ENCODE measurements around the gene NRP2.

Gene NRP2

GRCh38 chr2:205717175-205717846, 35.0 kb downstream of the NRP2 start:
- peaks cover 6% of the 10 kb centered on the region for H3K4me1 ChIP-seq (ENCODE audit: control insufficient read depth, insufficient read depth, low read length)
- H3K27me3 ChIP-seq (ENCODE audit: control insufficient read depth, insufficient read depth, low read length): no peaks in the 10 kb centered on the region

GRCh38 chr2:205717999-205718398, 35.7 kb downstream of the NRP2 start:
- no peaks in the 10 kb centered on the region for H3K9me3 ChIP-seq (ENCODE audit: control insufficient read depth, low read length)
- H3K9ac ChIP-seq (ENCODE audit: low read length): no peak overlapping the region
- H3K4me1 ChIP-seq (ENCODE audit: control insufficient read depth, insufficient read depth, low read length): peaks cover 6% of the 10 kb centered on the region
- no peak overlapping the region for H3K4me3 ChIP-seq (ENCODE audit: low read length)
- no peaks in the 10 kb centered on the region for H3K27me3 ChIP-seq (ENCODE audit: control insufficient read depth, insufficient read depth, low read length)
- no peaks in the 10 kb centered on the region for H3K36me3 ChIP-seq (ENCODE audit: control insufficient read depth, insufficient read depth, low read length)

More at GRCh38 chr2:205717175-205717846, 35.0 kb downstream of the NRP2 start:
- Histone ChIP-seq H3K36me3 (ENCODE audit: control insufficient read depth, insufficient read depth, low read length) (no peaks in the 10 kb centered on the region), H3K9ac (ENCODE audit: low read length) (no peak overlapping the region), H3K4me3 (ENCODE audit: low read length) (no peak overlapping the region), H3K9me3 (ENCODE audit: control insufficient read depth, low read length) (no peaks in the 10 kb centered on the region)

GRCh38 chr2:205719847-205720246, 37.5 kb downstream of the NRP2 start:
- no peak overlapping the region for H3K4me3 ChIP-seq (ENCODE audit: low read length)
- no peak overlapping the region for H3K9ac ChIP-seq (ENCODE audit: low read length)
- H3K27me3 ChIP-seq (ENCODE audit: control insufficient read depth, insufficient read depth, low read length): no peaks in the 10 kb centered on the region
- H3K4me1 ChIP-seq (ENCODE audit: control insufficient read depth, insufficient read depth, low read length): no peaks in the 10 kb centered on the region
- H3K9me3 ChIP-seq (ENCODE audit: control insufficient read depth, low read length): no peaks in the 10 kb centered on the region
- no peaks in the 10 kb centered on the region for H3K36me3 ChIP-seq (ENCODE audit: control insufficient read depth, insufficient read depth, low read length)

- H3K4me1 ChIP-seq (ENCODE audit: control insufficient read depth, insufficient read depth, low read length): no peaks in the 10 kb centered on the region
- no peaks in the 10 kb centered on the region for H3K9me3 ChIP-seq (ENCODE audit: control insufficient read depth, low read length)
- H3K4me3 ChIP-seq (ENCODE audit: low read length): no peak overlapping the region
- no peaks in the 10 kb centered on the region for H3K27me3 ChIP-seq (ENCODE audit: control insufficient read depth, insufficient read depth, low read length)
- H3K9ac ChIP-seq (ENCODE audit: low read length): no peak overlapping the region
- H3K36me3 ChIP-seq (ENCODE audit: control insufficient read depth, insufficient read depth, low read length): no peaks in the 10 kb centered on the region
Measured at GRCh38 chr2:205720451-205720902, 38.2 kb downstream of the NRP2 start.

GRCh38 chr2:205721057-205721449, 38.8 kb downstream of the NRP2 start:
- Histone ChIP-seq H3K36me3 (ENCODE audit: control insufficient read depth, insufficient read depth, low read length) (no peaks in the 10 kb centered on the region), H3K27me3 (ENCODE audit: control insufficient read depth, insufficient read depth, low read length) (no peaks in the 10 kb centered on the region), H3K4me1 (ENCODE audit: control insufficient read depth, insufficient read depth, low read length) (no peaks in the 10 kb centered on the region), H3K4me3 (ENCODE audit: low read length) (no peak overlapping the region), H3K9me3 (ENCODE audit: control insufficient read depth, low read length) (no peaks in the 10 kb centered on the region), H3K9ac (ENCODE audit: low read length) (no peak overlapping the region)

- H3K4me3 ChIP-seq (ENCODE audit: low read length): no peak overlapping the region
- H3K9ac ChIP-seq (ENCODE audit: low read length): no peak overlapping the region
- H3K4me1 ChIP-seq (ENCODE audit: control insufficient read depth, insufficient read depth, low read length): no peaks in the 10 kb centered on the region
- H3K27me3 ChIP-seq (ENCODE audit: control insufficient read depth, insufficient read depth, low read length): no peaks in the 10 kb centered on the region
- no peaks in the 10 kb centered on the region for H3K36me3 ChIP-seq (ENCODE audit: control insufficient read depth, insufficient read depth, low read length)
- no peaks in the 10 kb centered on the region for H3K9me3 ChIP-seq (ENCODE audit: control insufficient read depth, low read length)
Measured at GRCh38 chr2:205722283-205722918, 40.1 kb downstream of the NRP2 start.

- Histone ChIP-seq H3K9me3 (ENCODE audit: control insufficient read depth, low read length) (no peaks in the 10 kb centered on the region), H3K27me3 (ENCODE audit: control insufficient read depth, insufficient read depth, low read length) (no peaks in the 10 kb centered on the region), H3K36me3 (ENCODE audit: control insufficient read depth, insufficient read depth, low read length) (no peaks in the 10 kb centered on the region), H3K4me1 (ENCODE audit: control insufficient read depth, insufficient read depth, low read length) (no peaks in the 10 kb centered on the region), H3K4me3 (ENCODE audit: low read length) (no peak overlapping the region), H3K9ac (ENCODE audit: low read length) (no peak overlapping the region)
Measured at GRCh38 chr2:205723179-205723578, 40.9 kb downstream of the NRP2 start.

GRCh38 chr2:205725059-205725458, 42.8 kb downstream of the NRP2 start:
- H3K9me3 ChIP-seq (ENCODE audit: control insufficient read depth, low read length): no peaks in the 10 kb centered on the region
- H3K9ac ChIP-seq (ENCODE audit: low read length): no peak overlapping the region
- H3K27me3 ChIP-seq (ENCODE audit: control insufficient read depth, insufficient read depth, low read length): no peaks in the 10 kb centered on the region
- H3K4me3 ChIP-seq (ENCODE audit: low read length): no peak overlapping the region
- no peaks in the 10 kb centered on the region for H3K36me3 ChIP-seq (ENCODE audit: control insufficient read depth, insufficient read depth, low read length)
- H3K4me1 ChIP-seq (ENCODE audit: control insufficient read depth, insufficient read depth, low read length): no peaks in the 10 kb centered on the region

- H3K4me3 ChIP-seq (ENCODE audit: low read length): no peak overlapping the region
- H3K9me3 ChIP-seq (ENCODE audit: control insufficient read depth, low read length): no peaks in the 10 kb centered on the region
- H3K9ac ChIP-seq (ENCODE audit: low read length): no peak overlapping the region
- no peaks in the 10 kb centered on the region for H3K36me3 ChIP-seq (ENCODE audit: control insufficient read depth, insufficient read depth, low read length)
- peaks cover 9% of the 10 kb centered on the region for H3K4me1 ChIP-seq (ENCODE audit: control insufficient read depth, insufficient read depth, low read length)
- no peaks in the 10 kb centered on the region for H3K27me3 ChIP-seq (ENCODE audit: control insufficient read depth, insufficient read depth, low read length)
Measured at GRCh38 chr2:205726506-205726905, 44.2 kb downstream of the NRP2 start.

GRCh38 chr2:205727174-205727573, 44.9 kb downstream of the NRP2 start:
- Histone ChIP-seq H3K36me3 (ENCODE audit: control insufficient read depth, insufficient read depth, low read length) (no peaks in the 10 kb centered on the region), H3K4me3 (ENCODE audit: low read length) (no peak overlapping the region), H3K4me1 (ENCODE audit: control insufficient read depth, insufficient read depth, low read length) (peaks cover 14% of the 10 kb centered on the region), H3K27me3 (ENCODE audit: control insufficient read depth, insufficient read depth, low read length) (no peaks in the 10 kb centered on the region), H3K9me3 (ENCODE audit: control insufficient read depth, low read length) (no peaks in the 10 kb centered on the region), H3K9ac (ENCODE audit: low read length) (no peak overlapping the region)

GRCh38 chr2:205728366-205728765, 46.1 kb downstream of the NRP2 start:
- no peaks in the 10 kb centered on the region for H3K36me3 ChIP-seq (ENCODE audit: control insufficient read depth, insufficient read depth, low read length)

GRCh38 chr2:205730191-205730590, 47.9 kb downstream of the NRP2 start:
- Histone ChIP-seq H3K27me3 (ENCODE audit: control insufficient read depth, insufficient read depth, low read length) (no peaks in the 10 kb centered on the region), H3K9me3 (ENCODE audit: control insufficient read depth, low read length) (no peaks in the 10 kb centered on the region), H3K36me3 (ENCODE audit: control insufficient read depth, insufficient read depth, low read length) (no peaks in the 10 kb centered on the region), H3K4me3 (ENCODE audit: low read length) (no peak overlapping the region), H3K9ac (ENCODE audit: low read length) (no peak overlapping the region), H3K4me1 (ENCODE audit: control insufficient read depth, insufficient read depth, low read length) (peaks cover 14% of the 10 kb centered on the region)

More at GRCh38 chr2:205728366-205728765, 46.1 kb downstream of the NRP2 start:
- no peaks in the 10 kb centered on the region for H3K9me3 ChIP-seq (ENCODE audit: control insufficient read depth, low read length)
- H3K4me3 ChIP-seq (ENCODE audit: low read length): no peak overlapping the region
- H3K4me1 ChIP-seq (ENCODE audit: control insufficient read depth, insufficient read depth, low read length): peaks cover 14% of the 10 kb centered on the region
- no peak overlapping the region for H3K9ac ChIP-seq (ENCODE audit: low read length)
- H3K27me3 ChIP-seq (ENCODE audit: control insufficient read depth, insufficient read depth, low read length): no peaks in the 10 kb centered on the region

Measured in mucosa of stomach (tissue), 1 donor.